ENCODE results near the gene PSMD3.

The PSMD3 gene

DNA sequence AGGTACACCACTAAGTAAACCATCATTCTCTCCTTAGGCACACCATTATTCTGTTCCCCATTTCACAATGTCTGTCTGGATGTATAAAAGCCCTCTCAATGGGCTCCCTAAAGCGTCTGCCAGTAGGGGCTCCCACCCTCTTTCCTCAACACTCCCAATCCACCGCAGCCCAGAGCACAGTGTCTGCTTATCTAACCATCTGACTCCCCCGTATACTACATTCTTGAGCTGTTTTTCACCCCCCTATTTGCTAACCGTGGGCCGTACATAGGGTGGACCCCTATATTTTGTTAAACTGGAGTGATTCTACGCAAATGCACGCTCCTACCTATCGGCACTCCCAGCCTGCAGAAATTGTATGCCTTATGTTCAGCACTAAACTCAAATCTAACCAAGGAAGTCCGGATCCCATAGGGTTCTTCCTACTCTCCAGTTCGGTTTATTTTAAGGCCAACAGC, 685 bp upstream of the PSMD3 start:
- Histone ChIP-seq H3K4me3 (IDR thresholded peaks at IDR 0.05; ENCODE audit: insufficient read depth, low read depth, low read length) (peak overlapping the region; percentile 43), H2AFZ (ENCODE audit: low read depth) (peak overlapping the region; percentile 77), H3K27ac (peak overlapping the region; percentile 83), H4K20me1 (ENCODE audit: insufficient read depth) (no peaks in the 10 kb centered on the region), H3K4me2 (peak overlapping the region; percentile 50), H3K4me1 (ENCODE audit: low read depth, poor library complexity, severe bottlenecking) (peaks cover 27% of the 10 kb centered on the region), H3K27me3 (ENCODE audit: insufficient read depth, low read depth) (no peaks in the 10 kb centered on the region), H3K79me2 (ENCODE audit: insufficient read depth, low read depth) (peaks cover 41% of the 10 kb centered on the region), H3K9ac (peak overlapping the region; percentile 97), H3K36me3 (ENCODE audit: insufficient read depth) (peaks cover 14% of the 10 kb centered on the region; the same call in 1 of the 2 replicates)
- TF ChIP-seq CTCF (conservative IDR thresholded peaks at IDR 0.05; ENCODE audit: low read depth, low read length): no peak

- Histone ChIP-seq H2AFZ (ENCODE audit: low read depth) (peak overlapping the region; percentile 29), H3K36me3 (ENCODE audit: insufficient read depth) (peaks cover 19% of the 10 kb centered on the region; the same call in 1 of the 2 replicates), H3K27ac (peak overlapping the region; percentile 83), H3K4me2 (peak overlapping the region; percentile 97), H3K79me2 (ENCODE audit: insufficient read depth, low read depth) (peaks cover 41% of the 10 kb centered on the region), H3K9ac (peak overlapping the region; percentile 97), H3K4me3 (IDR thresholded peaks at IDR 0.05; ENCODE audit: insufficient read depth, low read depth, low read length) (no peak overlapping the region), H3K4me1 (ENCODE audit: low read depth, poor library complexity, severe bottlenecking) (peaks cover 27% of the 10 kb centered on the region), H4K20me1 (ENCODE audit: insufficient read depth) (no peaks in the 10 kb centered on the region), H3K27me3 (ENCODE audit: insufficient read depth, low read depth) (no peaks in the 10 kb centered on the region)
- no peak for TF ChIP-seq CTCF (conservative IDR thresholded peaks at IDR 0.05; ENCODE audit: low read depth, low read length)
Measured at GRCh38 chr17:39981207-39981741, 667 bp downstream of the PSMD3 start.

DNA sequence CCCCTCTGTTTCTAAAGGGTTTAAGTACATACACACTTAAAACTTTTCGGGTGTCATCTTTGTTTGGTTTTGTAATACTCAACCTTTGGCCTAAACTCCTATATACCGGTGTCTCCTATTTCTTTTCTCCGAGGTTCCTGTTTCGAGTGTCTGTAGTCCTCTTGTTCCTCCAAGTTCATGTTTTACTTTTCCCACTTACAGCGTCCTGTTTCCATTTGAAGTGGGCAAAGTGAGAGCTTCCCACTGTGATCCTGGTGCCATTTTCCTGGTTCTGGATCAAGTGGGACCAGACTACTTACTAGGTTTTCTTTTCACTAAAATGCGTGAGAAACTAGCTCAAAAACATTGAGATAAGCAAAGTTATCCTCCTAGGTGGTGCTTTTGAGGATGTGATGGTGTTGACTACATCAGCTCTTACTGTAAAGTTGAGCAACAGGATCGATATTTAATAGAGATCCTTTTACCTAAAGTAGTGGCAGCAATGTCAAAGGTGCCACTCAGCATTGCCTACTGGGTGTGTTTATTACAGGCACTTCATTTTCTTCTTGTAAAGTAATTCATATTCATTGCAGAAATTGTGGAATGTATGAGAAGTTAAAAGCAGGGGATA, 1.3 kb downstream of the PSMD3 start:
- no peak for TF ChIP-seq CTCF (conservative IDR thresholded peaks at IDR 0.05; ENCODE audit: low read depth, low read length)
- Histone ChIP-seq H3K79me2 (ENCODE audit: insufficient read depth, low read depth) (peaks cover 41% of the 10 kb centered on the region), H3K27ac (peak overlapping the region; percentile 83)

DNA sequence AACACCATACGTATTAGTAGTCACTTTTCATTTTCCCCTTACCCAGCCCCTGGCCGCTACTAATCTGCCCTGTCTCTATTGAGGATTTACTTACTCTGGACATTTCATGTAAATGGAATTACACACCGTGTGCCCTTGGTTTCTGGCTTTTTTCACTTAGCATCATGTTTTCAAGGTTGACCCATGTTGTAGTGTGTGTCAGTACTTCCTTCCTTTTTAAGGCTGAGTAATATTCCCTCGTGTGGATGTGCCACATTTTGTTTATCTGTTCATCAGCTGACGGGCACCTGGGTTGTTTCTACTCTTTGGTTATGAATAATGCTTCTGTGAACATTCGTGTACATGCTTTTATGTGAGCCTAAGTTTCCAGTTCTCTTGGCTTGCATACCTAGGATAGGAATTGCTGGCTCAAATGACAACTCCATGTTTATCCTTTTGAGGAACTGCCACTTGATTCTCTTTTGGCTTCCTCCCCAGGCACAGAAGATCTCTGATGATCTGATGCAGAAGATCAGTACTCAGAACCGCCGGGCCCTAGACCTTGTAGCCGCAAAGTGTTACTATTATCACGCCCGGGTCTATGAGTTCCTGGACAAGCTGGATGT, 7.7 kb downstream of the PSMD3 start:
- H3K36me3 ChIP-seq (ENCODE audit: insufficient read depth): peaks cover 37% of the 10 kb centered on the region; the same call in 1 of the 2 replicates
- no peaks in the 10 kb centered on the region for H3K27me3 ChIP-seq (ENCODE audit: insufficient read depth, low read depth)
- no peak overlapping the region for H3K4me3 ChIP-seq (IDR thresholded peaks at IDR 0.05; ENCODE audit: insufficient read depth, low read depth, low read length)
- no peak overlapping the region for H3K27ac ChIP-seq
- no peak for TF ChIP-seq CTCF (conservative IDR thresholded peaks at IDR 0.05; ENCODE audit: low read depth, low read length)
- H3K4me1 ChIP-seq (ENCODE audit: low read depth, poor library complexity, severe bottlenecking): peaks cover 2% of the 10 kb centered on the region
- H4K20me1 ChIP-seq (ENCODE audit: insufficient read depth): no peaks in the 10 kb centered on the region
- peaks cover 19% of the 10 kb centered on the region for H3K79me2 ChIP-seq (ENCODE audit: insufficient read depth, low read depth)
- H3K9ac ChIP-seq: no peak overlapping the region
- H3K4me2 ChIP-seq: no peak overlapping the region
- H2AFZ ChIP-seq (ENCODE audit: low read depth): no peak overlapping the region

More for the DNA sequence above, 1.3 kb downstream of the PSMD3 start:
- H4K20me1 ChIP-seq (ENCODE audit: insufficient read depth): no peaks in the 10 kb centered on the region
- H3K4me1 ChIP-seq (ENCODE audit: low read depth, poor library complexity, severe bottlenecking): peaks cover 27% of the 10 kb centered on the region
- H3K36me3 ChIP-seq (ENCODE audit: insufficient read depth): peaks cover 22% of the 10 kb centered on the region; the same call in 1 of the 2 replicates
- peak overlapping the region; percentile 97 for H3K9ac ChIP-seq
- H2AFZ ChIP-seq (ENCODE audit: low read depth): no peak overlapping the region
- no peak overlapping the region for H3K4me3 ChIP-seq (IDR thresholded peaks at IDR 0.05; ENCODE audit: insufficient read depth, low read depth, low read length)
- H3K4me2 ChIP-seq: peak overlapping the region; percentile 97
- H3K27me3 ChIP-seq (ENCODE audit: insufficient read depth, low read depth): no peaks in the 10 kb centered on the region
